Stimulated activated naive CD8-positive, alpha-beta T cell treated with anti-CD3 and anti-CD28 coated beads, Interleukin-15, amount 100 ng/mL, for 72 hours (primary cell): Measurements from ENCODE around the gene WNT6.
"Not testable (repeated sequence)": the region's sequence is repeated elsewhere in the genome, so short reads cannot be mapped to it uniquely, and the experiment has no call there.

Experiments
- ATAC-seq: fragments of 150-1000 bp; cut with Tn5 transposase; 2 replicates; pipeline ENCODE4 v1.10.0; 2021; ENCODE audit warnings: mild to moderate bottlenecking, moderate library complexity
- DNase-seq, 2 donors: peaks; one replicate each; pipeline ENCODE4 v3.0.0; 2021 to 2022
- H3K27ac Mint-ChIP-seq, 2 donors: one replicate each; pipeline ENCODE4 v1.8.0; 2022; ENCODE audit warnings: mild to moderate bottlenecking in 2 of 2, mixed read lengths in 2 of 2, moderate library complexity in 2 of 2
- H3K27me3 Mint-ChIP-seq: one replicate; pipeline ENCODE4 v1.8.0; 2022; ENCODE audit warnings: mixed read lengths
- H3K4me1 Mint-ChIP-seq: one replicate; pipeline ENCODE4 v1.8.0; 2022; ENCODE audit warnings: mild to moderate bottlenecking, mixed read lengths
- H3K4me3 Mint-ChIP-seq, 2 donors: one replicate each; pipeline ENCODE4 v1.8.0; 2022; ENCODE audit warnings: mild to moderate bottlenecking in 2 of 2, mixed read lengths in 2 of 2, moderate library complexity in 1 of 2
- H3K9me3 Mint-ChIP-seq, 2 donors: one replicate each; pipeline ENCODE4 v1.8.0; 2022; ENCODE audit warnings: mixed read lengths in 2 of 2

Gene WNT6

GRCh38 chr2:218844334-218844733, 15.3 kb upstream of the WNT6 start:
- not testable (repeated sequence) for H3K27ac Mint-ChIP-seq, H3K4me1 Mint-ChIP-seq, H3K9me3 Mint-ChIP-seq, ATAC-seq, DNase-seq, H3K4me3 Mint-ChIP-seq
- peaks cover 15% of the 10 kb centered on the region for H3K27me3 Mint-ChIP-seq

DNA sequence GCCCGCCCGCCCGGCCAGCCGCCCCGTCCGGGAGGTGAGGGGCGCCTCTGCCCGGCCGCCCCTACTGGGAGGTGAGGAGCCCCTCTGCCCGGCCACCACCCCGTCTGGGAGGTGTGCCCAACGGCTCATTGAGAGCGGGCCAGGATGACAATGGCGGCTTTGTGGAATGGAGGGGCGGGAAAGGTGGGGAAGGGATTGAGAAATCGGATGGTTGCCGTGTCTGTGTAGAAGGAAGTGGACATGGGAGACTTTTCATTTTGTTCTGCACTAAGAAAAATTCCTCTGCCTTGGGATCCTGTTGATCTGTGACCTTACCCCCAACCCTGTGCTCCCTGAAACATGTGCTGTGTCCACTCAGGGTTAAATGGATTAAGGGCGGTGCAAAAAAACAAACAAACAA, 12.6 kb upstream of the WNT6 start:
- H3K27me3 Mint-ChIP-seq = peaks cover 31% of the 10 kb centered on the region
- DNase-seq, H3K4me1 Mint-ChIP-seq, ATAC-seq, H3K4me3 Mint-ChIP-seq, H3K27ac Mint-ChIP-seq, H3K9me3 Mint-ChIP-seq: not testable (repeated sequence)

DNA sequence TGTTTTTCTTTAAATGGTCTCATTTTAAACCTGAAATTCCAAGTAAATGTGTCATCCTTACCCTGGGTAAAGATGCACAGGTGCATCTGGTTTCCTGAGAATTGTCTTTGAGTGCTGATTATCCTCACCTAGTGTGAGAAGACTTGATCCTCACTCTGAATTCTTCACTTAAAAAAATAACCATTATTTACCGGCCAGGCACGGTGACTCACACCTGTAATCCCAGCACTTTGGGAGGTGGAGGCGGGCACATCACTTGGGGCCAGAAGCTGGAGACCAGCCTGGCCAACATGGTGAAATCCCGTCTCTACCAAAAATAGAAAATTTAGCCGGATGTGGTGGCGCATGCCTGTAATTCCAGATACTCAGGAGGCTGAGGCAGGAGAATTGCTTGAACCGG, 9.9 kb upstream of the WNT6 start:
- ATAC-seq = no peak
- Mint-ChIP-seq H3K4me1 (peaks cover 15% of the 10 kb centered on the region), H3K9me3 (no peaks in the 10 kb centered on the region), H3K27ac (no peak overlapping the region), H3K27me3 (peaks cover 41% of the 10 kb centered on the region), H3K4me3 (no peak overlapping the region)
- no peak for DNase-seq

DNA sequence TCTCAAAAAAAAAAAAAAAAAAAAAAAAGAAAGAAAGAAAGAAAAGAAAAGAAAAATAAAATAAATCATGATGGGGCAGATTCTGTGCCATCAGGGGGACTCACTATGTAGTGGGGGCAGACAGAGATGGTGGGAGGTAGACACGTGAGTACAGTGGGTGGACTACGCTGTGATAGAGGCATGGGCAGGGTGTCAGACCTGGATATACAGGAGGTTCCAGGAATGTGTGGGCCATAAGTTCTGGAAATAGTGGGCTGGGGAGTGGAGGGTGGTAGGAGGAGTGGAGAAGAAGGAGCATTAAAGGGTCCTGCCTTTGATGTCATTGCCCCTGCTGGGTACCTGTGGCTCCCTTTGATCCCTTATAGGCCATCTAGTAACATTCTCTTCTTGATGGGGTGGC, 8.8 kb upstream of the WNT6 start:
- no peak for ATAC-seq
- Mint-ChIP-seq H3K27me3 (peaks cover 52% of the 10 kb centered on the region), H3K9me3 (no peaks in the 10 kb centered on the region), H3K27ac (no peak overlapping the region), H3K4me1 (peaks cover 15% of the 10 kb centered on the region), H3K4me3 (no peak overlapping the region)
- no peak for DNase-seq

DNA sequence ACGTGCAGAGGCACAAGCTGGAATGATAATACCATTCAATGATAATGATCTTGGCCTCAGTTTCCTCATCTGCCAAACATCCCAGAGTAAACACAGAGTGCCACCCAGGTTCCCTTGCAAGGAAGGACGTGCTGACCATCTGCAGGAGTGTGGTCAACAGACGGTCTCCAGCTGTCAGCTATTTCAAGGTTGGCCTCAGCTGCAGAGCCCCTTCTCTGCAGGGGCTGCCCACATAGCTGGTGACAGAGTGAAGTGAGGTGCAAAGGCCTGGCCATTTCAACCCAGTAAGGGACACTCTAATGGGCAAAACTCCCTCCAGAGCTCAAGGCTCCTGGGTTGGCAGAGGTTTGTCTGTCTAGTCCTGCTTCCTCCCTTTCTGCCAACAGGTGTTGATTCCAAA, 8.3 kb upstream of the WNT6 start:
- H3K4me3 Mint-ChIP-seq = no peak overlapping the region
- peaks cover 17% of the 10 kb centered on the region for H3K4me1 Mint-ChIP-seq
- peaks cover 56% of the 10 kb centered on the region for H3K27me3 Mint-ChIP-seq
- H3K9me3 Mint-ChIP-seq = no peaks in the 10 kb centered on the region
- no peak for DNase-seq
- ATAC-seq = no peak
- no peak overlapping the region for H3K27ac Mint-ChIP-seq

DNA sequence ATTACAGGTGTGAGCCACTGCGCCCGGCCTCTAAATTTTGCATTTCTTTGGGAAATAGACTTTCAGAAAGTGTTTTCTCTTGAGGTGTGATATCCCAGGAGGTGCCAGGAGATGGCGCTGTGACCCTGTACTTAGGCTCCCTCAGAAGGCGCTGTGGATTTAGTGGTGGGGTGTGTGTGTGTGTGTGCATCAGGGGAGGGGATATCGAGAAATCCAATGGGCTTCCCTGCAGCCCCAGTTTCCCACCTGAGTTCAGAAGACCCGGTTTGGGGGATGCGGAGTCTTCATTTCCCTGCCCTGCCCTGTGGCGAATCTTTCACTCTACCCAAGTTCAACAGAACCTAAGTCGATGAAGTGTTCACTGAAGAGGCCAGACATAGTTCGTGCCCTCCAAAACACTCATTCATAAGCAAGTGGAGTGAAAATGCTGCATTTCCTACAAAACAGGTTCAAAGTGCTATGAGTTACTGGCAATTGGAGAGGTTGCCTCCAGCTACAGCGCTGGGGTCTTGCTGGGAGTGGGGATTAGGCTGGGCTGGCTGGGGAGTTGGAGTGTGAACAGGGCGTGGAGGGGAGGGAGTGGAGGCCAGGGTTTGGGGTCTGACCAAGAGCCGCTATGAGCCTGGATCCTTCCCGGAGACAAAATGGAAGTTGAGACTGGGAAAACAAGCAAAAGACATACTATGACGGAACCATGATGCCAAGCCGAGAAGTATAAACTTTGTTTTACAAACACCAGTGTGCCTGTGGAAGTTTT, 6.5 kb upstream of the WNT6 start:
- Mint-ChIP-seq H3K27ac (no peak overlapping the region), H3K27me3 (peaks cover 74% of the 10 kb centered on the region), H3K4me1 (peaks cover 26% of the 10 kb centered on the region), H3K9me3 (no peaks in the 10 kb centered on the region), H3K4me3 (no peak overlapping the region)
- peak; percentile 58 for DNase-seq
- peak; percentile 73 for ATAC-seq

DNA sequence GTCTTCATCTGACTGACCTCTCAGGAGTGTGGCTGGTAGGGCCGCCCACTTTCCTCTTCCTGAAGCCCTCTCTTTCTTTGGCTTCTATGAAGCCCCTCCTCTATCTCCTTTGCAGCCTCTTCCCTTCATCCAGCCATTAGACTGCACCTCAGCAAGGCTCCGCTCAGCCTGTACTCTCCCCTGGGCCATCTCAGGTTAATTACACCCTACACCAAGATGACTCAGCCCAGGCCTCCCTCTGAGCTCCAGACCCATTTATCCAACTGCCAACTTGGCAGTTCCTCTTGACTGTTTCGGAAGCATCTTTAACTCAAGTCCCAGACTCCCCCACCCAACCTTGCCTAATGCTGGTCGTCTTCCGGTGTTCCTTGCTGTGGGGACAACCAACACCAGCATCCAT, 5.8 kb upstream of the WNT6 start:
- ATAC-seq (no peak), DNase-seq (no peak)
- Mint-ChIP-seq H3K27ac (no peak overlapping the region), H3K27me3 (peaks cover 81% of the 10 kb centered on the region), H3K9me3 (no peaks in the 10 kb centered on the region), H3K4me1 (peaks cover 26% of the 10 kb centered on the region), H3K4me3 (no peak overlapping the region)

DNA sequence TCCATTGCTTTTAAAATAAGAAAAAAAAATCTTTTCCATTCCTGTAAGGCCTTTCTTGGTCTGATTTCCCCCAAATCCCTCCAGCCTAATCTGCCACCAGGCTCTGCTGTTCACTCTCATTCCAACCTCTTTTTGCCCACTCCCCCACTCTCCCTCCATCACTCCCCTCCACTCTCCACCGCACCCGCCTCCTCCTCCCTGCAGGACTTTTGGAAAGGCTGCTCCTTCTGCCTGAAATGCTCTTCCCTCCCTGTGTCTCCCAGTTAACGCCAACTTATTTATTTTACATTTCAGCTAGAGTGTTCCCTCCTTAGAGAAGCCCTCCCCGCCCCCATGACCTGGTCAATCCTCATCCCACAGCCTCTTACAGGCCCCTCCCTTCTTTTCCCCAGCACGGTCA, 4.7 kb upstream of the WNT6 start:
- ATAC-seq = no peak
- peaks cover 31% of the 10 kb centered on the region for H3K4me1 Mint-ChIP-seq

DNA sequence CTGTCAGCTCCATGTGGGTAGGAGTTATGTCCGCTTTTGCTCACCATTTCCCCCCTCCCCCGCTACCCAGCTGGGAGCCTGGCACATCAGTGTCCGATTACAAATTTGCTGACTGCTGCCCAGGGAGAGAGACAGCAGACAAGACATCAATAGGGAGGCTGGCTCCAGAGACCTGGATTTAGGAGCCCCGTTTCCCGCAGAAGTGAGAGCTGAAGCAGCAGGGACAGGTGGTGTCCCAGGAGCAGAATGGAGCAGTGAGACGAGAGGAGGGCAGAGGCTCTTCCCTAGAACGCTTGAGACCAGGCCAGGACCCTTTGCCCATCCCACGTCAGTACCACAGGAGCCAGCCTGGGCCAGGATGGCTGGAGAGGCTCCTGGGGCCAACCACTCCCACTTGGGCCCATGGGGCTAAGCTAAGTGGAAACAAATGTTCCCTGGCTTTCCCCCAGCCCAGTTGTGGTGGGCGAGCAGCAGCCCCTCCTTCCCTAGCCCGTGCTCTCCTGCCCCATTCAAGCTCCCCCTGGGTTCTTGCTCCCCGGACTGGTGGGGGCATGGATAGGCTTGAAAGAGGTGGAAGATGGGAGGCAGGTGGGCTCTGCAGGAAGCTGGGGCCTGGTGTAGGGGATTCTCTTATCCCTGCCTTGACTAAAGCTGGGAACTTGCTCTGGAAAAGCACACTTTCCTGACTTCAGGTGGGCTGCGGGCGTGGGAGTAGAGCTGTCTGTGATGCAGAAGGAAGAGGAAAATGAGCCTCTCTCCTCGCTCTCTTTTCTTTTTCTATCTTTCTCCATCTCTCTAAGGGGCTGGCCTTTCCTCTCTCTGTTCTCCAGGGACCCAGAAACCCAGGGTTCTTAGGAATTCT, 4.1 kb upstream of the WNT6 start:
- DNase-seq = no peak
- no peak for ATAC-seq
- Mint-ChIP-seq H3K4me1 (peaks cover 37% of the 10 kb centered on the region), H3K27me3 (peaks cover 91% of the 10 kb centered on the region), H3K27ac (no peak overlapping the region), H3K9me3 (no peaks in the 10 kb centered on the region), H3K4me3 (no peak overlapping the region)

More for the DNA sequence above, 4.7 kb upstream of the WNT6 start:
- Mint-ChIP-seq H3K27me3 (peaks cover 91% of the 10 kb centered on the region), H3K9me3 (no peaks in the 10 kb centered on the region), H3K27ac (no peak overlapping the region), H3K4me3 (no peak overlapping the region)
- DNase-seq = no peak

DNA sequence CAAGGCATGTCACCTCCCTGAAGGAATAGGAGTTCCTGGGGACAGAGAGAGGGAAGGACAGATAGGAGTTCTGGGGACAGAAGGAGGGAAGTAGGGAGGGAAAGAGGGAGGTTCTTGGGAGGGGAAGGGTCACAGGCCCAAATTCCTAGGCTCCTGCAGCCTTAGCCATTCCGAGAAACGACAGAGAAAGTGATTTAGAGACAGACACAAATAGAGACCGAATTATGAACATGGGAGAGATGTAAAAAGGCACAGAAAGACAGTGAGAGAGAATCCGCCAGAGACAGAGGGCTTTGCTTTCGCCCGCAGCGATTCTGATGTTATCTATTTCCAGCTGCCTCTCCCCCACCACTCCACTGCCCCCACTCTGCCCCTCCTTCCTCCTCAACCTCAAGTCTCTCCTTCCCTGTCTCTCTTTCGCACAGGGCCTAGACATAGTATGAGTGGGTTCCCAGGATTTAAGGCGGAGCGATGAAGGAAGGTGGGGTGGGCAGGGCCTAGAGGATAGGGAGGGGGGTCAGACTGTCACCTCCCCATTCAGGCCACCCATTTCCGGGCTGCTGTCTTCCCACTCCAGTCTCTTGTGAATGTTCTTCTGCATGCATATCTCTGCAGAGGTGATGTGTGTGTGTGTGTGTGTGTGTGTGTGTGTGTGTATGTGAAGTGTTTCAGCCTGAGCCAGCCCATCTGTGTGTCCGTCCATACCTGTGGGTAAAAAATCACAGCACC, 3.3 kb upstream of the WNT6 start:
- H3K4me1 Mint-ChIP-seq = peaks cover 44% of the 10 kb centered on the region
- no peak overlapping the region for H3K4me3 Mint-ChIP-seq
- H3K27me3 Mint-ChIP-seq = peaks cover 91% of the 10 kb centered on the region
- ATAC-seq (no peak), DNase-seq (no peak)
- H3K9me3 Mint-ChIP-seq = no peaks in the 10 kb centered on the region
- H3K27ac Mint-ChIP-seq = no peak overlapping the region

GRCh38 chr2:218856896-218857243, 2.7 kb upstream of the WNT6 start:
- H3K4me1 Mint-ChIP-seq = peaks cover 44% of the 10 kb centered on the region
- H3K4me3 Mint-ChIP-seq = no peak overlapping the region
- ATAC-seq (no peak), DNase-seq (no peak)
- H3K27ac Mint-ChIP-seq = no peak overlapping the region
- peaks cover 94% of the 10 kb centered on the region for H3K27me3 Mint-ChIP-seq
- no peaks in the 10 kb centered on the region for H3K9me3 Mint-ChIP-seq

DNA sequence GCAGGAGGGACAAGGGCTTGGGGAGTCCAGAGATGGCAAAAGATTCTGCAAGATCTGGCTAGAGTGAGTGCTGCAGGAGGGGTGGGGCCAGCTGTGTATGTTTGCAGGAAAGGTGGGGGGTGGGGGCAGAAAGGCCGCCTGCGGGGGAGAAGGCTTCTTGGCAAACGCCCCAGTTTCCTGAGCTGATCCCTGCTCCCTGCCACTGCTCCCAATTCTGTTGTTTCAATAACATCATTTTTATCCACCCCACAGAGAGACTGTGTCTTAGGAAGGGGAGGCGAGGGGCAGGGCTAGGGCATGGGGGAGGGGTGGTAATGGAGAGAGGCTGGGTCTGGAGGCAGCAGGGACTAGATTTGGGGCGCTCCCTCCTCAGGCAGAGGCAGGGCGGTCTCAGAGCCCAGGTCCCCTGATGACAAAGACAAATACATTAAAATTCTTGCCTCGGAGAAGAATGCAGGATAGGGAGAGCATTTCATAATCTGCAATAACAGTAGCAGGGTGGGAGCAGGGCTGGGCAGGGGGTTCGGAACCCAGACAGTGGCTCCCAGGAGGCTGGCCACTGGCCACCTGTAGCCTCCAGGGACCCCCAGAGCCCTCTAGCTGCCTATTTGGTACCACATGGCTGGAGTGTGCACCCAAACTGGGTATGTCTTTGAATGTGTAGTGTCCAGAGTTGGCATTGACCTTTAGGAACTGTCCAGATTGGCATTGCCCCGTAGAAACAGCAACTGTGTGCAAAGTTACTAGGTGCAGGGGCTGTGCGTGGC, 2.1 kb upstream of the WNT6 start:
- Mint-ChIP-seq H3K4me1 (peaks cover 44% of the 10 kb centered on the region), H3K27ac (no peak overlapping the region), H3K4me3 (no peak overlapping the region), H3K27me3 (peaks cover 100% of the 10 kb centered on the region), H3K9me3 (no peaks in the 10 kb centered on the region)
- ATAC-seq = no peak
- no peak for DNase-seq

DNA sequence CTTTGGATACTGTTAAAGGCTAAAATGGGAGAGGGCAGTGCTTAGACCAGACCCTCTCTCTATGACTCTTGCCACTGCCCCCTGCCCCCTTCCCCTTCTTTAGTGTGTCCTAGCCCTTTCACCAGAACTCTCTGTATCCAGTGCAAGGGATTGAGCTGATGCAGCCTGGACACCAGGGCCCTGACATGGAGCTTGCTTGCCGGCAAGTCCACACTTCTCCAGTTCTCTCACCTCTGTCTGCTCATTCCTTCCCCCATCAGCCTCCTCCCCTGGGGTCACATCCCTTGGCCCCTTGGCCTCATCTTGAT, 1.5 kb upstream of the WNT6 start:
- Mint-ChIP-seq H3K27ac (no peak overlapping the region), H3K27me3 (peaks cover 100% of the 10 kb centered on the region), H3K9me3 (no peaks in the 10 kb centered on the region), H3K4me3 (no peak overlapping the region), H3K4me1 (peaks cover 42% of the 10 kb centered on the region)
- no peak for ATAC-seq
- no peak for DNase-seq

- ATAC-seq (no peak), DNase-seq (no peak)
- Mint-ChIP-seq H3K27me3 (peaks cover 100% of the 10 kb centered on the region), H3K4me3 (peak overlapping the region; percentile 68 to 69), H3K4me1 (peaks cover 35% of the 10 kb centered on the region), H3K27ac (no peak overlapping the region), H3K9me3 (no peaks in the 10 kb centered on the region)
Observed at GRCh38 chr2:218858671-218859555, 692 bp upstream of the WNT6 start.
